HFF-Myc (cell line): ENCODE data around the gene NFKBIL1.
"Not testable (repeated sequence)": the region's sequence is repeated elsewhere in the genome, so short reads cannot be mapped to it uniquely, and the experiment has no call there.

Source experiments
- DNase-seq: peaks from one replicate; pipeline ENCODE4 v3.0.0-alpha.2; 2011; ENCODE audit warnings: low read depth; ENCODE audit errors: extremely low read depth
- H3K4me3 ChIP-seq: replicated peaks from 2 replicates; pipeline ENCODE4 v1.5.1; 2011; ENCODE audit warnings: low read depth, mild to moderate bottlenecking, control low read depth, low read length
- TF ChIP-seq, protein P1 (sequence below): IDR thresholded peaks from 2 replicates; pipeline ENCODE4 v1.5.1; 2012; ENCODE audit warnings: mild to moderate bottlenecking, low read depth, low read length, control low read depth; ENCODE audit errors: missing control alignments

Gene NFKBIL1

DNA sequence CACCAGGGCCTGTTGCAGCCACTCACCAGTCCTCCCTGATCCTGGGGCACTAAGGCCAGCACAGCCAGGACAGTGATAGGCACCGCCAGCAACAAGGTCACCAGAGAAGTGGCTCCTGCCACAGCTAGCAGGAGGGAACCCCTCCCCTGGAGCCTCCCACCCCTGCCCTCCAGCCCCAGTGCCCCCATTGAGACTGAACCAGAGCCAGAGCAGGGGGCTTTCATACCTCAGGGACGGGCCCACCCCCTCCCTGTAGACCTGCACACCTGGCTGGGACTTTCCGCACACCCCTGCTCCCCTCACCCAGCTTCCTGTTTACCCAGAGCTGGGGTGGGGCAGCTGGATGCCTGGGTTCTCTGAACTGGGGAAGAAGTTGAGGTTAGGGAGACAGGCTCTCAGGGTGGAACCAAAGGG is 34.8 kb downstream of the NFKBIL1 start, which contains the start of gene LTB:
Gene LTB (minus strand): TSS at position 195 of the 414 bp plus-strand sequence. CDS start 7 bp downstream, at position 188.
- no peak for DNase-seq
- peak within 1 kb of the TSS; percentile 64 for H3K4me3 ChIP-seq
- TF ChIP-seq, protein P1, sequence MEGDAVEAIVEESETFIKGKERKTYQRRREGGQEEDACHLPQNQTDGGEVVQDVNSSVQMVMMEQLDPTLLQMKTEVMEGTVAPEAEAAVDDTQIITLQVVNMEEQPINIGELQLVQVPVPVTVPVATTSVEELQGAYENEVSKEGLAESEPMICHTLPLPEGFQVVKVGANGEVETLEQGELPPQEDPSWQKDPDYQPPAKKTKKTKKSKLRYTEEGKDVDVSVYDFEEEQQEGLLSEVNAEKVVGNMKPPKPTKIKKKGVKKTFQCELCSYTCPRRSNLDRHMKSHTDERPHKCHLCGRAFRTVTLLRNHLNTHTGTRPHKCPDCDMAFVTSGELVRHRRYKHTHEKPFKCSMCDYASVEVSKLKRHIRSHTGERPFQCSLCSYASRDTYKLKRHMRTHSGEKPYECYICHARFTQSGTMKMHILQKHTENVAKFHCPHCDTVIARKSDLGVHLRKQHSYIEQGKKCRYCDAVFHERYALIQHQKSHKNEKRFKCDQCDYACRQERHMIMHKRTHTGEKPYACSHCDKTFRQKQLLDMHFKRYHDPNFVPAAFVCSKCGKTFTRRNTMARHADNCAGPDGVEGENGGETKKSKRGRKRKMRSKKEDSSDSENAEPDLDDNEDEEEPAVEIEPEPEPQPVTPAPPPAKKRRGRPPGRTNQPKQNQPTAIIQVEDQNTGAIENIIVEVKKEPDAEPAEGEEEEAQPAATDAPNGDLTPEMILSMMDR = no peak

DNA sequence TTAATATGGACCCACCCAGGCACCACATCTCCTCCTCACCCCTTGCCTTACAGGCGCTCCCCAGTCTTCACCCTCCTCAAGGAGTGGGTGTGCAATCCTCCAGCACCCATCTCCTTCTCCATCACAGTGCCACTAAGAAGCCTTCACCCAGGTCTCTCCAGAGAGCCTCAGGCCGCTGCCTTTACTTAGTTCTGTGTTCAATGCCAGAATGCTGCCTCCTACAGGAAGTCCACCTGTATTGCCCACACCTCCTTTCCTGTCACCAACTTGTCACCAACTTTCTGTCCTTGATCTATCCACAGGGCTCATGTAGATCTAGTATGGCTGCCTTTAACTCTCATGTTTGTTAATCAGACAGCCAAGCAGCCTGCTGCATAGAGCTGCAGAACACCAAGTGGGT is 38.1 kb downstream of the NFKBIL1 start:
- DNase-seq = no peak
- no peak overlapping the region for H3K4me3 ChIP-seq
- TF ChIP-seq, protein P1 = peak; percentile 59

DNA sequence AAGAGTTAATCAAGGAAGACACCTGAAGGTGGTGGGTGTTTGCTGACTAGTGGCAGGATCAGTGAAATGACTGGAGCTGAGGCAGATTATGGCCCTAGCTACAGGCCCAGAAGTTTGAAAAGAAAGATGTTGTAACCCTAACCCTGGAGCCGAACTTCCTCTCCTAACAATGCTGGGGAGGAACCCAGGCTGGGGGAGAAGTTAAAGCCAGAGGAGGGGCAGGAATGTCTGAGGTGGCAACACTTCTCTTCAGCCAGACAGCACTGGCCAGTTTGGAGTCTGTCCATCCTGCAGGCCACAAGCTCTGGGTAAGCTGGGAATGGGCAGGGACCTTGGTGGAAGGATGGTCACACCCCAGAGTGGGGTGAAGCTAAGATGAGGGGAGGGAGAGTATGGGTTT is 38.6 kb downstream of the NFKBIL1 start, which contains the start of gene LST1:
Gene LST1 (plus strand): TSS at position 270 of the 400 bp plus-strand sequence. CDS start 1,023 bp downstream, outside the sequence.
- H3K4me3 ChIP-seq = no peak within 1 kb of the TSS
- TF ChIP-seq, protein P1 = no peak
- DNase-seq = no peak

DNA sequence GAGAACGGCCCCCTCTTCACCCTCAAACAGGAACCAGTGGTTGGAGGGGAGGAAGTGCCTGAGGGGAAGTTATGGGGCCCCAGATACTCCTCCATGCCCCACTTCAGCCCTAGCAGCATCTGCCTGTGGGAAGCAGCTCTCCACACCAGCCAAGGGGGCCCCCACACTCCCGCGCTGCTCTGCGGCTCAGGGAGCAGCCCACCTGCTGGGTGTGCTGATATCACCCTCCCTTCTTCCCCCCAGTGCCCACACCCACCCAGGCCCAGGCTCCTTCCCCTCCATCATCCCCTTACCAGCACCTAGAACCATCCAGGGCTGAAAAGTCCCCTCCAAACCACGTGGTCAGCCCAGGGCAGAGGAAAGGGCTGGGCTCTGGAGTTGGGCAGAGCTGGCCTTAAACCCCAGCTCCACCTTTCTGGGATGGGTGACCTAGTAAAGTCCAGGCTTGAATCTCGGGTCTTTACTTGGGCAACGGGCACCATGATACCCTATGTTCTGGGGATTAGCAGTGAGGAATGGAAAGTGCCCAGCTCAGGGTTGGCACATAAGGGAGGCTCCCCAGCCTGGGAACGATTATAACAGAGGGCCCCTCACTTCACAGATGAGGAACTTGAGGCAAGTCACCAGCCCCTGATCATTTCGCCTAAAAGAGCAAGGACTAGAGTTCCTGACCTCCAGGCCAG is 39.3 kb downstream of the NFKBIL1 start:
- H3K4me3 ChIP-seq = no peak overlapping the region
- DNase-seq = no peak
- TF ChIP-seq, protein P1 = no peak

DNA sequence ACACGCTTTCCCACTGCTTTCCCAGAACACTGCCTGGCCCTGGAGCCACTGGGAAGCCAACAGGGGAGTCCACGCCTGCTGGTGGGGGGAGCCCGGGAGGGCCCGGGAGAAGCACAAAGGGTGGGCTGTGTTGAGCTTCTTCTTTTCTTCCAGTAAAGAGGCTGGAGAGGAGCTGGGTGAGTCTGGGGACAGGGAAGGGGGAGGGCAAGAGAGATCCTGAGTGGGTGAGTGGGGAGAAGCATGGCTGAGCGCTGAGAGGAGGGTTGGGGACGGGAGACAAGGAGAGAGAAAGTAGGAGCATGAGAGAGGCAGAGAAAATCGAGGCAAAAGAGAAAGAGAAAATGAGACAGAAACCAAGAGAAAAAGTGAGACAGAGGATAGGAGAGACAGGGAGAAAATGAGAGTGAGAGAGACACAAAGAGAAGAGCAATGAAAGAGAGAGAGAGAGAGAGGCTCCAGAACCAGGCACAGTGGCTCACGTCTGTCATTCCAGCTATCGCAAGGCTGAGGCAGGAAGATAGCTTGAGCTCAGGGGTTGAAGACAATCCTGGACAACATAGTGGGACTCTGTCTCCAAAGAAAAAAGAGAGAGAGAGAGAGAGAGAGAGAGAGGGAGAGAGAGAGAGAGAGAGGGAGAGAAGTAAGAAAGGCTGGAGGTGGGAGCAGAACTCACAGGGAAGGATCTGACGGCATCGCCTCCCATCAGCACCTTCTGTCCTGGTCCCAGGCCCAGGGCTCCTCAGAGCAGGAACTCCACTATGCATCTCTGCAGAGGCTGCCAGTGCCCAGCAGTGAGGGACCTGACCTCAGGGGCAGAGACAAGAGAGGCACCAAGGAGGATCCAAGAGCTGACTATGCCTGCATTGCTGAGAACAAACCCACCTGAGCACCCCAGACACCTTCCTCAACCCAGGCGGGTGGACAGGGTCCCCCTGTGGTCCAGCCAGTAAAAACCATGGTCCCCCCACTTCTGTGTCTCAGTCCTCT is 40.7 kb downstream of the NFKBIL1 start:
- no peak for DNase-seq
- TF ChIP-seq, protein P1 = no peak
- H3K4me3 ChIP-seq = no peak overlapping the region

DNA sequence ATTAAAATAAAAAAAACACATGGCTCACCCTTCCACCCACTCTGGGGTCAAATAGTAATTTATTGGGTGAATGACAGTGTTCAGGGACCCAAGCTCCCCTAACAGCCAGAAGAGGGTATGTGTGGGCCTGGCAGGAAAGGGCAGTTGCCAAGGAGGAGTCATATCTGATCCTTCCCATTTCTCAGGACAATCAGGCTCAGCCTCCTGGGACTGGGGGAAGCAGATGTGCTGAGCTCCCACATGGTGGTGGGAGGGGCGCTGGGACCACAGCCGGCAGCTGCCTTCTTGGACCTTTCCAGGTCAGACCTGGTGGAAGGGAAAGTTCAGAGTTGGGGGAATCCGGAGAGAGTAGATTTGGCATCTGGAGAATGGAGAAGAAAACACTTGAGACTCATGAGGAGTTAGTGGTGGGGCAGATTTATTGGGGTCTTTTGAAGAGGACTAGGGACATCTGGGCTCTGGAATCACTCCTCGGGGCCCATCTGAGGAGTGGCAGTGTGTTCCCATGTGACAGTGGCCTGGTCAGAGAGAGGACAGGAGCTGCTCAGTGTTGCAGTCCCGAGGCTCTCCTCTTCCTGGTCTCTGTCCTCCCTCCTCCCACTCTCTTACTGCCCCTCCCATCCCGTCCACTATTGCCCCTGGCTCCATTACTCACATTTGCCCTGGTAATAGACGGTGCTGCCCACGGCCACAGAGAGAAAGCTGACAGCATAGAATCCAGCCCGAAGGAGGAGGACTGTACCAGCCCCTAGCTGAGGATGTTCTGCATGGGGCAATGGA is 41.7 kb downstream of the NFKBIL1 start:
- no peak for DNase-seq
- TF ChIP-seq, protein P1 = no peak
- no peak overlapping the region for H3K4me3 ChIP-seq

DNA sequence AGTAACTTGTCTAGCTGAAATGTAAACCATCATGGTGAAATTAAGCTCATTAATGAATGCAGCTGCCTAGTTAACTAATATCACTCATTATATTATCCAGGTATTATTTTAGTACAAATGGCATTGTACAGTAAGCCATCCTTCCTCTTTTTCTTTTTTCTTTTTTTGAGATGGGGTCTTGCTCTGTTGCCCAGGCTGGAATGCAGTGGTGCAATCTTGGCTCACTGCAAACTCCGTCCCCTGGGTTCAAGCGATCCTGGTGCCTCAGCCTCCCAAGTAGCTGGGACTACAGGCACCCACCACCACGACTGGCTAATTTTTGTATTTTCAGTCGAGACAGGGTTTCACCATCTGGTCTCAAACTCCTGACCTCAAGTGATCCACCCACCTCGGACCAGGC is 43.3 kb downstream of the NFKBIL1 start:
- H3K4me3 ChIP-seq, DNase-seq: not testable (repeated sequence)
